PFSK-1 (cell line): ENCODE results near the gene SOX4.

Experiments used
- POLR2AphosphoS5 ChIP-seq: IDR thresholded peaks from 2 replicates; pipeline ENCODE4 v1.6.1; 2012; ENCODE audit warnings: low read depth, mild to moderate bottlenecking, control low read depth, low read length, moderate library complexity
- TAF1 ChIP-seq: IDR thresholded peaks from 2 replicates; pipeline ENCODE4 v1.6.1; 2012; ENCODE audit warnings: low read length, control low read depth, borderline replicate concordance; ENCODE audit not compliant: insufficient read depth

DNA sequence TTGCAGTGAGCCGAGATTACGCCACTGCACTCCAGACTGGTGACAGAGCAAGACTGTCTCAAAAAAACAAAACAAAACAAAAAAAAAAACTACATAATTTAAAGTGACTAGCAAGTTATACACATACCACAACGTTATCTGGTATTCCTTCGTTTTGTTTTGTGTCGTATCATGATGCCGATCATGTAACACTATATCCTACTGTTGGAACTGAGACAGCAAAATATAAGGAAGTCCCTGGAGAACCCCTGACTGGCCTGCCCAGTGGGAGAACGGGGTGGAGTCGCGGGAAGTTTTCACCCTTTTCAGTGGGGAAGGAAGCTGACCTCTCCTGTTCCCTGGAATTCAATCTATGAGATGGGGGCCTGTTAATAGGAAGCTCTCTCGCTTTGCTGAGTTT, 15.1 kb downstream of the SOX4 start:
- no peak for TF ChIP-seq POLR2AphosphoS5
- no peak for TF ChIP-seq TAF1
